ENCODE data around the gene OR1K1. TPM values are rescaled to one million over a fixed set of nuclear protein-coding genes. Genes with fewer than 3 reads are reported as not detected.

Gene OR1K1
- polyA plus RNA-seq, 1 experiment: not detected

DNA sequence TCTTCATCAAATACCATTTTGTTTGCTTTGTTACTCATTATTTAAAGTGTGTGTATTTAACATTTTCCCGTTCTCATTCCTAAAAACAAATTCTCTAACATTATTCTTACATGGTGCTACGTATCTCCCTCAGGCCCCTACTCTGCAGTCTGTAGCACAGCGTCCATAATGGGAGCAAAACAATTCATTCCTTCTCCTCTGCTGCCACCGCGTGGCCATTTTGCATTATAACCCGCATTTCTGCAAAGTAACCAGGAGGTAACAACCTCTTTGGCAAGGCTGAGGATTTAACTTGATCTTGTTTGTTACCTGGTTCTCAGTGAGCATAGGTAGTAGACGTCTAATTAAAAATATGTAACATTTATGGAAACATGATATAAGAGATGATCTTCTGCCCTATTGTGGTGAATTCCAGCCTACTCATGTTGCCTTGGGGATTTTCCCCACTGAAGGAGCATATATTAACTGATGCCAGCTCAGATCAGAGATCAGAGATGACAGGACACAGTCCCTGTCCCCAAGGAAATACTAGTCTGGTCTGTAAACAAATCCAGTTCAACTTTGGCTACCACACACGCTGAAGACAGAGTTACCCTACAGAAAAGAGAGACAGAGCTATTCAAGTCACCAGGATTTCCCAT is 10.5 kb downstream of the OR1K1 start:
- POLR2A ChIA-PET: no interaction called here
- CTCF ChIA-PET: interaction anchor here (0.7 to 5.1 kb wide), 16 partner anchors 8 to 713 kb away, joined by 3 to 104 read pairs (median 5); no protein-coding TSS in a partner anchor
- no peak overlapping the region for H3K27ac ChIP-seq (ENCODE audit: low read depth, low read length)
- H3K27me3 ChIP-seq (ENCODE audit: control insufficient read depth, insufficient read depth, low read length): no peaks in the 10 kb centered on the region
- no peak overlapping the region for H3K4me3 ChIP-seq (ENCODE audit: low read depth, low read length)
- DNase-seq (ENCODE audit: low read depth, low spot score): peak; percentile 59
- H3K9me3 ChIP-seq (ENCODE audit: control insufficient read depth, insufficient read depth, low read length): peaks cover 9% of the 10 kb centered on the region
- TF ChIP-seq, protein P1, sequence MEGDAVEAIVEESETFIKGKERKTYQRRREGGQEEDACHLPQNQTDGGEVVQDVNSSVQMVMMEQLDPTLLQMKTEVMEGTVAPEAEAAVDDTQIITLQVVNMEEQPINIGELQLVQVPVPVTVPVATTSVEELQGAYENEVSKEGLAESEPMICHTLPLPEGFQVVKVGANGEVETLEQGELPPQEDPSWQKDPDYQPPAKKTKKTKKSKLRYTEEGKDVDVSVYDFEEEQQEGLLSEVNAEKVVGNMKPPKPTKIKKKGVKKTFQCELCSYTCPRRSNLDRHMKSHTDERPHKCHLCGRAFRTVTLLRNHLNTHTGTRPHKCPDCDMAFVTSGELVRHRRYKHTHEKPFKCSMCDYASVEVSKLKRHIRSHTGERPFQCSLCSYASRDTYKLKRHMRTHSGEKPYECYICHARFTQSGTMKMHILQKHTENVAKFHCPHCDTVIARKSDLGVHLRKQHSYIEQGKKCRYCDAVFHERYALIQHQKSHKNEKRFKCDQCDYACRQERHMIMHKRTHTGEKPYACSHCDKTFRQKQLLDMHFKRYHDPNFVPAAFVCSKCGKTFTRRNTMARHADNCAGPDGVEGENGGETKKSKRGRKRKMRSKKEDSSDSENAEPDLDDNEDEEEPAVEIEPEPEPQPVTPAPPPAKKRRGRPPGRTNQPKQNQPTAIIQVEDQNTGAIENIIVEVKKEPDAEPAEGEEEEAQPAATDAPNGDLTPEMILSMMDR (IDR thresholded peaks at IDR 0.05; ENCODE audit: low read depth, low read length): peak; percentile 68

DNA sequence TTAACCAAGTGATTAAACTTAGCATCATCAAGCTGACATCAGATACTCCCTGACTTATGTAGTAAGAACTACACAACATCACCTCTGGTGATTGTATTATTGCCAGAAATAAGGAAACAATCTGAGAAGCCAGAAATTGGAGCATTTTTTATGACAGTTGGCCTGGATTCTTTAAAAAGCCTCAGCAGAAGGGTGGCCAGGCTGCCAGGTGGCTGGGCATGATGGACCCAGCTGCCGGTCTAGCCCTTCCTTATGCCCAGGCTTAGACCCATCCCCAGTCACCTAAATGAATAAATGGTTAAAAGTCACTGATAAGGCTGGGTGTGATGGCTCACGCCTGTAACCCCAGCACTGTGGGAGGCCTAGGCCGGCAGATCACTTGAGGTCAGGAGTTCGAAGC is 12.8 kb downstream of the OR1K1 start:
- TF ChIP-seq, protein P1 (IDR thresholded peaks at IDR 0.05; ENCODE audit: low read depth, low read length): no peak
- Histone ChIP-seq H3K9me3 (ENCODE audit: control insufficient read depth, insufficient read depth, low read length) (no peaks in the 10 kb centered on the region), H3K27me3 (ENCODE audit: control insufficient read depth, insufficient read depth, low read length) (no peaks in the 10 kb centered on the region), H3K27ac (ENCODE audit: low read depth, low read length) (no peak overlapping the region), H3K4me3 (ENCODE audit: low read depth, low read length) (no peak overlapping the region)
- CTCF ChIA-PET: interaction anchor here (1.4 kb wide), 1 partner anchor 314 kb away, joined by 4 read pairs; no protein-coding TSS in a partner anchor
- POLR2A ChIA-PET: no interaction called here
- no peak for DNase-seq (ENCODE audit: low read depth, low spot score)

DNA sequence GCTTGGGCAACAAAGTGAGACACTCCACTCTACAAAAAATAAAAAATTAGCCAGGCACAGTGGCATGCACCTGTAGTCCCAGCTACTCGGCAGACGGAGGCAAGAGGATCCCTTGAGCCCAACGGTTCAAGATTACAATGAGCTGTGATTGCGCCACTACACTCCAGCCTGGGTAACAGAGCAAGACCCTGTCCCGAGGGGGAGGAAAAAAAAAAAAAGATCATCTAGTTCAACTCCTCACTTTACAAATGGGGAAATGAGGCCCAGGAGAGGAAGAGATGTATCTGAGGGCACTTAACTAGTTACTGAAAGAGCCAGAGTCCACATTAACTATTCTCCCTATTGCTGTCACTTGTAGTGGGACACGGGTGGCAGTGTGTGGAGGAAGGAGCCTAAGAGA is 14.6 kb downstream of the OR1K1 start:
- CTCF ChIA-PET: interaction anchor here (2.9 kb wide), 1 partner anchor 350 kb away, joined by 10 read pairs; no protein-coding TSS in a partner anchor
- H3K27me3 ChIP-seq (ENCODE audit: control insufficient read depth, insufficient read depth, low read length): no peaks in the 10 kb centered on the region
- POLR2A ChIA-PET: no interaction called here

DNA sequence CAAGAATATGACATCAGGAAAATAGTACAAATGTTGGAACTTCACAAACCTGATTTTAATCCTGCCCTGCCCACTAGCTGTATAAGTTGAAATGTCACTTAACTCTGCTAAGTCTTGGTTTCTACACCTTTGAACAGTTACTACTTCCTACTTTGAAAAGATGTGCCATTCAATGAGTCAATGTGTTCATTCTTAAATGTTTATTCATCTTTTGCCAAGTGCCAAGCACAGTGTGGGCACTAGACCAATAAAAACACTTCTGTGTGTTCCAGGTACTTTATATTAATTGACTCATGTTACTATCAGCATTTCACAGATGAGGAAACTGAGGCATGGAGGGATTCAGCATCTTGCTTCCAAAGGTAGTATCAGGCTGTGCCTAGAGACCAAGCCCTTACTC is 15.6 kb downstream of the OR1K1 start:
- DNase-seq (ENCODE audit: low read depth, low spot score): no peak
- no peaks in the 10 kb centered on the region for H3K9me3 ChIP-seq (ENCODE audit: control insufficient read depth, insufficient read depth, low read length)
- TF ChIP-seq, protein P1 (IDR thresholded peaks at IDR 0.05; ENCODE audit: low read depth, low read length): no peak
- POLR2A ChIA-PET: no interaction called here
- CTCF ChIA-PET: interaction anchor here (2.9 kb wide), 1 partner anchor 351 kb away, joined by 10 read pairs; no protein-coding TSS in a partner anchor
- H3K4me3 ChIP-seq (ENCODE audit: low read depth, low read length): no peak overlapping the region
- H3K27ac ChIP-seq (ENCODE audit: low read depth, low read length): no peak overlapping the region
- H3K27me3 ChIP-seq (ENCODE audit: control insufficient read depth, insufficient read depth, low read length): no peaks in the 10 kb centered on the region

More for the DNA sequence above, 14.6 kb downstream of the OR1K1 start:
- Histone ChIP-seq H3K9me3 (ENCODE audit: control insufficient read depth, insufficient read depth, low read length) (no peaks in the 10 kb centered on the region), H3K27ac (ENCODE audit: low read depth, low read length) (no peak overlapping the region), H3K4me3 (ENCODE audit: low read depth, low read length) (no peak overlapping the region)
- no peak for DNase-seq (ENCODE audit: low read depth, low spot score)
- TF ChIP-seq, protein P1 (IDR thresholded peaks at IDR 0.05; ENCODE audit: low read depth, low read length): no peak

DNA sequence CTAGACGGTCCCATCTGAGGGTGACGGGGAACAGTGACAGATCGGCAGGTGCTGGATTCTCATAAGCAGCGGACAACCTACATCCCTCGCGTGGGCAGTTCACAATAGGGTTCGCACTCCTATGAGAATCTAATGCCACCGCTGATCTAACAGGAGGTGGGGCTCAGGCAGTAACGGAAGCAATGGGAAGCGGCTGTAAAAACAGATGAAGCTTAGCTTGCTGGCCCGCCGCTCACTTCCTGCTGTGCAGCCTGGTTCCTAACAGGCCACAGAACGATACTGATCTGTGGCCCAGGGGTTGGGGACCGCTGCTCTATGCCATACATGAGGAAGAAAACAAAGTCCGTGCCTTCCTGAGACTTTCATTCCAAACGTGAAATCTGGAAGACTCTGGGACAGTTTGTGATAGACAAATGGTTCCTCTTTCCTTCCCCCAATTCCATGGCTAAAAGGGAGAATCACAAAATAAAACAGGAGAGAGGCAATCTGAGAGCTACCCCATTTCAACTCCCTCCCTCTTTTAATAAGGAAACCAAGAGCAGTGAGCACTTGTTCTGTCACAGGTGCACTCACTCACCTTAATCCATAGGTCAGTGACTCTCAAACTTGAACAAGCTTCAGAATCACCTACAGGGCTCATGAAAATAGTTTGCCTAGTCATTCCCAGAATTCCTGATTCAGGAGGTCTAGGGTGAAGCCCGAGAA is 16.4 kb downstream of the OR1K1 start:
- Histone ChIP-seq H3K4me3 (ENCODE audit: low read depth, low read length) (no peak overlapping the region), H3K9me3 (ENCODE audit: control insufficient read depth, insufficient read depth, low read length) (no peaks in the 10 kb centered on the region), H3K27me3 (ENCODE audit: control insufficient read depth, insufficient read depth, low read length) (no peaks in the 10 kb centered on the region), H3K27ac (ENCODE audit: low read depth, low read length) (no peak overlapping the region)
- no peak for DNase-seq (ENCODE audit: low read depth, low spot score)
- TF ChIP-seq, protein P1 (IDR thresholded peaks at IDR 0.05; ENCODE audit: low read depth, low read length): no peak
- ChIA-PET CTCF (interaction anchor here (2.9 kb wide), 1 partner anchor 352 kb away, joined by 10 read pairs; no protein-coding TSS in a partner anchor), POLR2A (no interaction called here)
